Suprapubic skin (tissue), 3 donors: ENCODE measurements around the gene MYO15A.

Experiments used
- CTCF ChIP-seq, 2 donors: fragments of 200-600 bp in 1 of 2; fragments of 450-650 bp in 1 of 2; sonication (generic) in 1 of 2; IDR thresholded peaks; one replicate each; pipeline ENCODE4 v1.5.1; 2016 to 2019; ENCODE audit warnings: antibody characterized with exemption in 2 of 2, mild to moderate bottlenecking in 1 of 2, moderate library complexity in 1 of 2
- POLR2A ChIP-seq, 2 donors: fragments of 450-650 bp; IDR thresholded peaks; one replicate each; pipeline ENCODE4 v1.6.1; 2017; ENCODE audit warnings: antibody characterized with exemption in 2 of 2, mild to moderate bottlenecking in 2 of 2, moderate library complexity in 2 of 2

- TF ChIP-seq CTCF (IDR thresholded peaks at IDR 0.05) (no peak), POLR2A (IDR thresholded peaks at IDR 0.05) (no peak)
These were observed 29.0 kb upstream of the MYO15A start for GRCh38 chr17:18079543-18079942.
